Measurements from ENCODE around the gene SYT17.

The SYT17 gene

DNA sequence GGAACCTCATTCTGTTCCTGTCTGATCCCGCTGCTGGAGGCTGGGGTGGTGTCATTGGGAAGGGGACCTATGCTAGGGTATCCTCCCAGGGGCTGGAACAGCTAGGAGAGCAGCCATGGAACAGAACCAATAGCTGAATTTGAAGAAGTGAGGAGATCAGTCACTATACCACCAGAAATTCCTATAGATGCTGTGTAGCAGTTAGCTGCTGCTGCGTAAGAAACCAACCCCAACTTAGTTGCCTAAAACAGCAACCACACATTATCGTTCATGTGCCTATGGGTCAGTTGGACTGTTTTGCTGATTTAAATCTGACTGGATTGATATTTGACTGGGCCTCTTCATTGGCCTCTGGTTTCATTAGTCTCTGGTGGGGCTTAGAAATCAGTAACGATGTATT is 20.4 kb upstream of the SYT17 start:
- H3K4me3 Mint-ChIP-seq, result no peak overlapping the region
- peaks cover 6% of the 10 kb centered on the region for H3K9me3 Mint-ChIP-seq
- no peaks in the 10 kb centered on the region for H3K36me3 Mint-ChIP-seq
- no peaks in the 10 kb centered on the region for H3K4me1 Mint-ChIP-seq
- H3K27ac Mint-ChIP-seq, result no peak overlapping the region
- no peak for DNase-seq (ENCODE audit: low spot score in 2 of 2)
- ATAC-seq (ENCODE audit: low read depth), result no peak
- H3K27me3 Mint-ChIP-seq, result peaks cover 12% of the 10 kb centered on the region

DNA sequence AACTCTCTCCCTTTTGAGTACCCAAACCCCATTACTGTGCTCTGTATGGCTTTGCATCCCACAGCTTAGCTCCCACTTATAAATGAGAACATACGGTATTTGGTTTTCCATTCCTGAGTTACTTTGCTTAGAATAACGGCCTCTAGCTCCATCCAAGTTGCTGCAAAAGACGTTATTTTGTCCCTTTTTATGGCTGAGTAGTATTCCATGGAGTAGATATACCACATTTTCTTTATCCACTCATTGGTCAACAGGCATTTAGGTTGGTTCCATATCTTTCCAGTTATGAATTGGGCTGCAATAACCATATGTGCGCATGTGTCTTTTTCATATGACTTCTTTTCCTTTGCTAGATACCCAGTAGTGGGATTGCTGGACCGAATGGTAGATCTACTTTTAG is 19.9 kb upstream of the SYT17 start:
- no peak for DNase-seq (ENCODE audit: low spot score in 2 of 2)
- Mint-ChIP-seq H3K4me1 (no peaks in the 10 kb centered on the region), H3K27me3 (peaks cover 12% of the 10 kb centered on the region), H3K27ac (no peak overlapping the region), H3K9me3 (peaks cover 6% of the 10 kb centered on the region), H3K36me3 (no peaks in the 10 kb centered on the region), H3K4me3 (no peak overlapping the region)
- ATAC-seq (ENCODE audit: low read depth), result no peak

DNA sequence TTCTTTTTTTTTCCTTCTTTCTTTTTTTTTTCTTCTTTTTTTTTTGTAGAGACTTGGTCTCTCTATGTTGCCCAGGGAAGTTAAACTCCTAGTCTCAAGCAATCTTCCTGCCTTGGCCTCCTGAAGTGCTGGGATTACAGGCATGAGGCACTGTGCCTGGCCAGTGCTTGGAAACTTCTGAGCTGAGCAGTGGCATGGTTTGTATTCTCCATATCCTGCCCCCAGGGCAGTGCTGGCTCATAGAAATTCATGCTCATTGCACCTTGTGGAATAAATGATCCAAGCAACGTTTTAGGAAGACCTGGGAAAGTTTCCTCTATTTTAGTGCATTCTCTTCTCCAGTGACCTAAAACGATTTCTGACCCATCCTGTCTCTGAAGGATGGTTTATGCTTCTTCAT is 16.7 kb upstream of the SYT17 start:
- DNase-seq (ENCODE audit: low spot score in 2 of 2) (no peak), ATAC-seq (ENCODE audit: low read depth) (no peak)
- no peak overlapping the region for H3K4me3 Mint-ChIP-seq
- H3K4me1 Mint-ChIP-seq, result peaks cover 4% of the 10 kb centered on the region
- peaks cover 7% of the 10 kb centered on the region for H3K27me3 Mint-ChIP-seq
- peaks cover 9% of the 10 kb centered on the region for H3K9me3 Mint-ChIP-seq
- peaks cover 2% of the 10 kb centered on the region for H3K36me3 Mint-ChIP-seq
- H3K27ac Mint-ChIP-seq, result no peak overlapping the region

DNA sequence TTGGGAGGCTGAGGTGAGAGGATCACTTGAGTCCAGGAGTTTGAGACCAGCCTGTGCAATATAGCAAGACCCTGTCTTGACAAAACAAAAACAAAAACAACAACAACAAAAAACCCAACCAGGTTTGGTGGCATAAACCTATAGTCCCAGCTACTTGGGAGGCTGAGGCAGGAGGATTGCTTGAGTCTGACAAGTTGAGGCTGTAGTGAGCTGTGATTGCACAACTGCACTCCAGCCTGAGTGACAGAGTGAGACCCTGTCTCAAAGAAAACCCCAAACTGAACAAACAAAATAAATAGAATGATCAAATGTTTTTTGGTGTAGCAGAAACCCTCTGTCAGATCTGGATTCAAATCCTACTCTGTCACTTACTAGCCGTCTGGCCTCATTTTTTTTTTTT is 16.0 kb upstream of the SYT17 start:
- H3K4me1 Mint-ChIP-seq, result peaks cover 4% of the 10 kb centered on the region
- no peak for ATAC-seq (ENCODE audit: low read depth)
- H3K27me3 Mint-ChIP-seq, result peaks cover 5% of the 10 kb centered on the region
- no peak overlapping the region for H3K27ac Mint-ChIP-seq
- no peak overlapping the region for H3K4me3 Mint-ChIP-seq
- H3K36me3 Mint-ChIP-seq, result peaks cover 4% of the 10 kb centered on the region
- H3K9me3 Mint-ChIP-seq, result peaks cover 12% of the 10 kb centered on the region
- DNase-seq (ENCODE audit: low spot score in 2 of 2), result no peak

DNA sequence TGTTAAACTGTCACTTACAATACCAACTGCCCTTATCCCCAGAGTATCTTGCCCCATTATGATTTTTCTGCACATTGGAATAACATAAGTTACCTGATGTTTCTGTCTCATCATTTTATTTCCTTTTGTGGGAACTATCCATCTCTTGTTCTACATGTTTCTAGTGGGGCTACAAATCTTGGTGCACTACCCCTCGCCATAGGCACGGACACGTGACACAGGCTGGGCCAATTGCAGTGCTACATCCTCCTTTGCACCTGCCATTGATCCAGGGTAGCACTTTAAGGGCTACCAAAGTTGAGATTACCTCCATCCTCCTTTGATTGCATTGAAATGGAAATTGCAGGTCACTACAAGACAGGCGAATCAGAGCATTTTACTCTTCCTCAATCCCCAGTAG is 14.2 kb upstream of the SYT17 start:
- Mint-ChIP-seq H3K4me1 (peaks cover 4% of the 10 kb centered on the region), H3K36me3 (peaks cover 4% of the 10 kb centered on the region), H3K27ac (no peak overlapping the region), H3K9me3 (peaks cover 6% of the 10 kb centered on the region), H3K4me3 (no peak overlapping the region), H3K27me3 (peaks cover 3% of the 10 kb centered on the region)
- no peak for ATAC-seq (ENCODE audit: low read depth)
- DNase-seq (ENCODE audit: low spot score in 2 of 2), result no peak

DNA sequence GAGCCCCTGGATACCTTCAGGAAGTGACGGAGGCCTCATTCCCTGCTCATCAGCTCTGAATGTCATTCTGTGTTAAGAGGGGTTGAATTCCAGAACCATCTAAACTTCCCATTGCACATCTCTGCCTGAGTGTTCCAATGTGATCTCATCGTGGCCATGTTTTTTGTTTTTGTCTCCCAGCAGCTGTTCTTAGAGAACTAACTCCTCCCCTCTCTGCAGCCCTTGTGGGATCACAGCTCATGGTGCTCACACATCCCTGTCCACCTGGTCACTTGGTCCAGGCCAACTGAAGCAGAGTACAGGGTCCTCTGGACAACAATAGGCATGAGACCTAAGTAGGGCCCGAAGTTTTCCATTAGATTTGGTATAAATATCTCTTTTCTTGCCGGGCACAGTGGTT is 6.0 kb upstream of the SYT17 start:
- Mint-ChIP-seq H3K36me3 (peaks cover 5% of the 10 kb centered on the region), H3K27me3 (peaks cover 5% of the 10 kb centered on the region), H3K4me1 (no peaks in the 10 kb centered on the region), H3K9me3 (peaks cover 6% of the 10 kb centered on the region), H3K27ac (no peak overlapping the region), H3K4me3 (no peak overlapping the region)
- ATAC-seq (ENCODE audit: low read depth) (no peak), DNase-seq (ENCODE audit: low spot score in 2 of 2) (no peak)

DNA sequence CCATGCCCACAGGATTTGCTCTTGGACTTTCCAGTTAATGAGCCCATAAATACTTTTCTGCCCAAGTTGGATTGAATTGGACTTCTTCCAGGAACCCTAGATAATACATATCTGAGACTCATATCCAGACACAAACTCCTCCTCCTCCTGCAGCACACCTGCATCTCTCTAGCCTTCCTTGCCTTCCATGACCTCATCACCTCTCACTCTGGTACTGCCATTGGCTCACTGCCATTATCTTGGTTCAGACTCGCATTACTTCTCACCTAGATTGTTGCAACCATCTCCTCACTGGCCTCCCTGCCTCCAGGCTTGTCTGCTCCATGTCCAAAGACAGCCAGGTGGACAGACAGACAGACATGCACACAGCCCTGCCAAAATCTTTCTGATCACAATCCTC is 4.8 kb upstream of the SYT17 start:
- Mint-ChIP-seq H3K27me3 (peaks cover 5% of the 10 kb centered on the region), H3K4me3 (no peak overlapping the region), H3K4me1 (no peaks in the 10 kb centered on the region), H3K27ac (no peak overlapping the region), H3K9me3 (peaks cover 6% of the 10 kb centered on the region), H3K36me3 (peaks cover 5% of the 10 kb centered on the region)
- DNase-seq (ENCODE audit: low spot score in 2 of 2) (no peak), ATAC-seq (ENCODE audit: low read depth) (no peak)

GRCh38 chr16:19164285-19164684 is 3.8 kb upstream of the SYT17 start:
- no peaks in the 10 kb centered on the region for H3K4me1 Mint-ChIP-seq
- DNase-seq (ENCODE audit: low spot score in 2 of 2) (no peak), ATAC-seq (ENCODE audit: low read depth) (no peak)
- H3K9me3 Mint-ChIP-seq, result peaks cover 6% of the 10 kb centered on the region
- H3K27ac Mint-ChIP-seq, result no peak overlapping the region
- no peak overlapping the region for H3K4me3 Mint-ChIP-seq
- H3K27me3 Mint-ChIP-seq, result peaks cover 5% of the 10 kb centered on the region
- H3K36me3 Mint-ChIP-seq, result peaks cover 5% of the 10 kb centered on the region

GRCh38 chr16:19165101-19165500 is 2.9 kb upstream of the SYT17 start:
- Mint-ChIP-seq H3K4me3 (no peak overlapping the region), H3K9me3 (peaks cover 6% of the 10 kb centered on the region), H3K4me1 (peaks cover 3% of the 10 kb centered on the region), H3K27ac (no peak overlapping the region), H3K27me3 (peaks cover 7% of the 10 kb centered on the region), H3K36me3 (peaks cover 5% of the 10 kb centered on the region)
- no peak for ATAC-seq (ENCODE audit: low read depth)
- no peak for DNase-seq (ENCODE audit: low spot score in 2 of 2)

DNA sequence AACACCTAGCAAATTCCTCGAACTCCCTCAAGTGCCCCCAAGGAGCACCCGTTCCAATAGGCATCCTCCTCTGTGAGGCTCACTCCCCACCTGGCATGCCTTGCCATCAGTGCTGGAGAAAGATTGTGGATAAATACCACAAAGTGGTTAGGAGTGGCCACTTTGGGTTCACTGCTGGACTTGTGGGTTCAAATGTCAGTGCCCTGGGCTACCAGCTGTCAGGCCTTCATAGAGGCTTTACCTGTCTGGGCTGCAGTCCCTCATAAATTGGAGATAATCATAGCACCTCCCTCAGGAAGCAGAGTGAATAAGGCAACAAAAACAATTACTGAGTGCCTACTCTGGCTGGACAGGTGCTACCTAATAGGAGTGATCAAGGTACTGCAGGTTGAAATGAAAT is 1.5 kb upstream of the SYT17 start:
- H3K27ac Mint-ChIP-seq, result no peak overlapping the region
- H3K36me3 Mint-ChIP-seq, result peaks cover 5% of the 10 kb centered on the region
- H3K4me1 Mint-ChIP-seq, result peaks cover 3% of the 10 kb centered on the region
- peaks cover 6% of the 10 kb centered on the region for H3K9me3 Mint-ChIP-seq
- DNase-seq (ENCODE audit: low spot score in 2 of 2) (no peak), ATAC-seq (ENCODE audit: low read depth) (no peak)
- peaks cover 7% of the 10 kb centered on the region for H3K27me3 Mint-ChIP-seq
- H3K4me3 Mint-ChIP-seq, result no peak overlapping the region

GRCh38 chr16:19168371-19169081 is 486 bp downstream of the SYT17 start:
- Mint-ChIP-seq H3K4me3 (peak overlapping the region; percentile 77), H3K27me3 (peaks cover 4% of the 10 kb centered on the region), H3K27ac (no peak overlapping the region), H3K9me3 (peaks cover under 1% of the 10 kb centered on the region), H3K36me3 (peaks cover under 1% of the 10 kb centered on the region), H3K4me1 (peaks cover 5% of the 10 kb centered on the region)
- ATAC-seq (ENCODE audit: low read depth) (peak; percentile 16), DNase-seq (ENCODE audit: low spot score in 2 of 2) (peak; percentile 5 to 31)

- no peak for ATAC-seq (ENCODE audit: low read depth)
- Mint-ChIP-seq H3K36me3 (no peaks in the 10 kb centered on the region), H3K4me3 (peak overlapping the region; percentile 66), H3K4me1 (peaks cover 11% of the 10 kb centered on the region), H3K27ac (no peak overlapping the region), H3K27me3 (peaks cover 5% of the 10 kb centered on the region), H3K9me3 (no peaks in the 10 kb centered on the region)
- no peak for DNase-seq (ENCODE audit: low spot score in 2 of 2)
Measured at GRCh38 chr16:19169082-19169639, 1.1 kb downstream of the SYT17 start.

GRCh38 chr16:19170043-19170655 is 2.1 kb downstream of the SYT17 start:
- Mint-ChIP-seq H3K4me3 (peak overlapping the region; percentile 66), H3K36me3 (no peaks in the 10 kb centered on the region), H3K27ac (no peak overlapping the region), H3K4me1 (peaks cover 11% of the 10 kb centered on the region), H3K9me3 (no peaks in the 10 kb centered on the region), H3K27me3 (peaks cover 6% of the 10 kb centered on the region)
- no peak for ATAC-seq (ENCODE audit: low read depth)
- DNase-seq (ENCODE audit: low spot score in 2 of 2), result no peak

DNA sequence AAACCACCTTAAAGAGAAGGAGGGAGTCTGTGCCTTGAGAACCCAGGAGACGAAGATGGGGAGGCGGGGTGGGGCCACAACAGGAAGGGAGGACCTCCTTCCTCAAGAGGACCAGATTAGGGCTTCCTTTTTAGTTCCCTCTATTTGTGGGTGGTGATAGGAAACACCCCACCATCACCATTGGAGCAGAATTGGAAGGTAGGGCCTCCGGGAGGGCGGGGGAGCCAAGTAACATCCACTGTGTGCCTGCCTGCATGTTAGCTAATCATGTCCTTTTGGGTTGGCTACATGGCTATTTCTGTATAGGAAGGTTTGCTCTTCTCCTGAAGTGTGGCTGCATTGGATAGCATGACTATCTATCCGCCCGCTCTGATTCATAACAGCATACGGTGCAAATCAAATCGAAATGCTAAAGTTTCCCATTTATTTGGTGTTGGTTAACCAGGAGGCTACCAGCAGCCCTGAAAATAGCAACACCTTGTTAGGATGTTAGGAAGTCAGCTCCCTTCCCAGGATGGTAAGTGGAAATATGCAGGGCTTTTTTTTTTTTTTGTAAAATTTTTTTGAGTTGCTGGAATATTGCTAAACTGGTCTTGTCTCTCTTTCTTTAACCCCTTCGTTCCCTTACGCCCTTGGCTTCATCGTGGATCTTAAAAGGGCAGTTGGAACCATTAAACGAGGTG is 4.2 kb downstream of the SYT17 start:
- H3K9me3 Mint-ChIP-seq, result no peaks in the 10 kb centered on the region
- no peaks in the 10 kb centered on the region for H3K36me3 Mint-ChIP-seq
- H3K4me1 Mint-ChIP-seq, result peaks cover 11% of the 10 kb centered on the region
- no peak overlapping the region for H3K4me3 Mint-ChIP-seq
- DNase-seq (ENCODE audit: low spot score in 2 of 2) (no peak), ATAC-seq (ENCODE audit: low read depth) (no peak)
- peaks cover 4% of the 10 kb centered on the region for H3K27me3 Mint-ChIP-seq
- H3K27ac Mint-ChIP-seq, result no peak overlapping the region
